ENCODE measurements around the gene RDH5. TPM values are rescaled to one million over a fixed set of nuclear protein-coding genes. Genes with fewer than 3 reads are reported as not detected.

Gene RDH5
- total and polyA plus RNA-seq, 2 donors from 2014 or later, result 11.1 to 30.2 TPM

GRCh38 chr12:55743406-55744339 lies 23.5 kb downstream of the RDH5 start:
- H3K9ac ChIP-seq (ENCODE audit: low read length in 3 of 3), result peak overlapping the region; percentile 28 to 61 (median 31)
- intact Hi-C loops (cut with DNase I), result loop anchor here (10.0 kb wide), 1 partner anchor 51 kb away; no protein-coding TSS in a partner anchor
- H3K27ac ChIP-seq (ENCODE audit: low read depth in 2 of 2, low read length in 2 of 2), result no peak overlapping the region
- peak; percentile 75 to 89 (median 85) for DNase-seq
- H3K4me3 ChIP-seq (ENCODE audit: low read length in 3 of 3), result peak overlapping the region; percentile 67 to 76 (median 69)
- TF ChIP-seq, protein P1, sequence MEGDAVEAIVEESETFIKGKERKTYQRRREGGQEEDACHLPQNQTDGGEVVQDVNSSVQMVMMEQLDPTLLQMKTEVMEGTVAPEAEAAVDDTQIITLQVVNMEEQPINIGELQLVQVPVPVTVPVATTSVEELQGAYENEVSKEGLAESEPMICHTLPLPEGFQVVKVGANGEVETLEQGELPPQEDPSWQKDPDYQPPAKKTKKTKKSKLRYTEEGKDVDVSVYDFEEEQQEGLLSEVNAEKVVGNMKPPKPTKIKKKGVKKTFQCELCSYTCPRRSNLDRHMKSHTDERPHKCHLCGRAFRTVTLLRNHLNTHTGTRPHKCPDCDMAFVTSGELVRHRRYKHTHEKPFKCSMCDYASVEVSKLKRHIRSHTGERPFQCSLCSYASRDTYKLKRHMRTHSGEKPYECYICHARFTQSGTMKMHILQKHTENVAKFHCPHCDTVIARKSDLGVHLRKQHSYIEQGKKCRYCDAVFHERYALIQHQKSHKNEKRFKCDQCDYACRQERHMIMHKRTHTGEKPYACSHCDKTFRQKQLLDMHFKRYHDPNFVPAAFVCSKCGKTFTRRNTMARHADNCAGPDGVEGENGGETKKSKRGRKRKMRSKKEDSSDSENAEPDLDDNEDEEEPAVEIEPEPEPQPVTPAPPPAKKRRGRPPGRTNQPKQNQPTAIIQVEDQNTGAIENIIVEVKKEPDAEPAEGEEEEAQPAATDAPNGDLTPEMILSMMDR (IDR thresholded peaks at IDR 0.05; ENCODE audit: borderline replicate concordance, extremely low read depth, insufficient read depth), result peak; percentile 8
- FAIRE-seq, result no peak
- peaks cover 2 to 15% (median 4%) of the 10 kb centered on the region in 3 donors for H3K4me1 ChIP-seq (ENCODE audit: control insufficient read depth in 2 of 3, insufficient read depth in 2 of 3, low read depth in 1 of 3, low read length in 3 of 3)
- no peaks in the 10 kb centered on the region for H3K27me3 ChIP-seq (ENCODE audit: control insufficient read depth, insufficient read depth, low read length)
- no peaks in the 10 kb centered on the region for H3K36me3 ChIP-seq (ENCODE audit: control insufficient read depth in 2 of 3, insufficient read depth in 3 of 3, low read length in 3 of 3)
- H3K9me3 ChIP-seq (ENCODE audit: control insufficient read depth in 2 of 3, insufficient read depth in 1 of 3, low read length in 3 of 3), result no peaks in the 10 kb centered on the region

- Histone ChIP-seq H3K4me3 (ENCODE audit: low read length in 3 of 3) (peak overlapping the region; percentile 67 to 76 (median 69)), H3K27me3 (ENCODE audit: control insufficient read depth, insufficient read depth, low read length) (no peaks in the 10 kb centered on the region), H3K4me1 (ENCODE audit: control insufficient read depth in 2 of 3, insufficient read depth in 2 of 3, low read depth in 1 of 3, low read length in 3 of 3) (peaks cover 2 to 15% (median 4%) of the 10 kb centered on the region in 3 donors), H3K9me3 (ENCODE audit: control insufficient read depth in 2 of 3, insufficient read depth in 1 of 3, low read length in 3 of 3) (no peaks in the 10 kb centered on the region), H3K9ac (ENCODE audit: low read length in 3 of 3) (peak overlapping the region; percentile 28 to 61 (median 31)), H3K36me3 (ENCODE audit: control insufficient read depth in 2 of 3, insufficient read depth in 3 of 3, low read length in 3 of 3) (no peaks in the 10 kb centered on the region), H3K27ac (ENCODE audit: low read depth in 2 of 2, low read length in 2 of 2) (peak overlapping the region in 1 of 2 donors; percentile 20)
- TF ChIP-seq, protein P1 (IDR thresholded peaks at IDR 0.05; ENCODE audit: borderline replicate concordance, extremely low read depth, insufficient read depth), result no peak
- DNase-seq (peak in 3 of 5 donors; percentile 45 to 68 (median 58)), FAIRE-seq (no peak)
- intact Hi-C loops (cut with DNase I), result loop anchor here (10.0 kb wide), 1 partner anchor 50 kb away; no protein-coding TSS in a partner anchor
These were observed 24.3 kb downstream of the RDH5 start for GRCh38 chr12:55744340-55745030.

GRCh38 chr12:55745361-55746173 lies 25.4 kb downstream of the RDH5 start:
- H3K4me3 ChIP-seq (ENCODE audit: low read length in 3 of 3), result peak overlapping the region; percentile 3 to 76 (median 67)
- no peaks in the 10 kb centered on the region for H3K27me3 ChIP-seq (ENCODE audit: control insufficient read depth, insufficient read depth, low read length)
- H3K9me3 ChIP-seq (ENCODE audit: control insufficient read depth in 2 of 3, insufficient read depth in 1 of 3, low read length in 3 of 3), result no peaks in the 10 kb centered on the region
- H3K4me1 ChIP-seq (ENCODE audit: control insufficient read depth in 2 of 3, insufficient read depth in 2 of 3, low read depth in 1 of 3, low read length in 3 of 3), result peaks cover 2 to 15% (median 4%) of the 10 kb centered on the region in 3 donors
- peak overlapping the region; percentile 55 to 61 for H3K27ac ChIP-seq (ENCODE audit: low read depth in 2 of 2, low read length in 2 of 2)
- FAIRE-seq (no peak), DNase-seq (peak in 4 of 5 donors; percentile 87 to 96 (median 92))
- intact Hi-C loops (cut with DNase I), result loop anchor here (10.0 kb wide), 1 partner anchor 49 kb away; no protein-coding TSS in a partner anchor
- H3K36me3 ChIP-seq (ENCODE audit: control insufficient read depth in 2 of 3, insufficient read depth in 3 of 3, low read length in 3 of 3), result no peaks in the 10 kb centered on the region
- H3K9ac ChIP-seq (ENCODE audit: low read length in 3 of 3), result peak overlapping the region in 2 of 3 donors; percentile 44 to 52
- TF ChIP-seq, protein P1 (IDR thresholded peaks at IDR 0.05; ENCODE audit: borderline replicate concordance, extremely low read depth, insufficient read depth), result no peak

Data from kidney (tissue), 14 donors.